ENCODE data around the gene SLC5A10. TPM values are rescaled to one million over a fixed set of nuclear protein-coding genes. Genes with fewer than 3 reads are reported as not detected.

The SLC5A10 gene
- total RNA-seq, 1 experiment from 2014 or later: not detected

- no peak for DNase-seq
- H3K4ac ChIP-seq (ENCODE audit: low read depth, low read length): no peak overlapping the region
- no peaks in the 10 kb centered on the region for H3K9me3 ChIP-seq (ENCODE audit: control insufficient read depth, low read depth, low read length)
- no peak overlapping the region for H2AFZ ChIP-seq (ENCODE audit: low read length)
- no peak overlapping the region for H3K18ac ChIP-seq (ENCODE audit: insufficient read length, low read depth, low read length)
- H2BK20ac ChIP-seq (ENCODE audit: low read depth, low read length, poor library complexity, severe bottlenecking): no peak overlapping the region
- Mint-ChIP-seq H3K4me3 (no peak overlapping the region; a peak in 1 of 5 replicates), H3K4me1 (peaks cover 8% of the 10 kb centered on the region in 2 experiments), H3K9me3 (no peaks in the 10 kb centered on the region), H3K36me3 (ENCODE audit: insufficient read depth in 1 of 3, low read depth in 3 of 3) (no peaks in the 10 kb centered on the region), H3K27me3 (ENCODE audit: low read depth) (no peaks in the 10 kb centered on the region), H3K27ac (no peak overlapping the region)
- no peak overlapping the region for H2BK5ac ChIP-seq (ENCODE audit: insufficient read length, low read length)
- no peak overlapping the region for H2BK15ac ChIP-seq (ENCODE audit: low read depth, low read length)
- no peak overlapping the region for H2BK120ac ChIP-seq (ENCODE audit: low read depth, low read length, poor library complexity, severe bottlenecking)
- no peak overlapping the region for H4K8ac ChIP-seq (replicated peaks; ENCODE audit: insufficient read length, low read depth, low read length)
- no peaks in the 10 kb centered on the region for H4K20me1 ChIP-seq (ENCODE audit: control insufficient read depth, insufficient read depth, insufficient read length)
- no peak overlapping the region for H3K9ac ChIP-seq (ENCODE audit: extremely low read depth, insufficient read length, low read length)
- no peaks in the 10 kb centered on the region for H3K27me3 ChIP-seq (ENCODE audit: insufficient read depth, low read length)
- H2BK12ac ChIP-seq (ENCODE audit: insufficient read length, low read depth, low read length): no peak overlapping the region
- no CpG with 5 or more reads among the region's 15 CpGs for WGBS (ENCODE audit: extremely low coverage, insufficient read length, low lambda C conversion rate)
- no peaks in the 10 kb centered on the region for H3K23me2 ChIP-seq (ENCODE audit: insufficient read length, low read depth, low read length, poor library complexity, severe bottlenecking)
- H3K56ac ChIP-seq (ENCODE audit: insufficient read length, low read depth, low read length): no peak overlapping the region
- H2AK5ac ChIP-seq (ENCODE audit: insufficient read length, low read length): no peak overlapping the region
- no peak overlapping the region for H3K27ac ChIP-seq (ENCODE audit: insufficient read length, low read depth, low read length)
- H4K5ac ChIP-seq (ENCODE audit: insufficient read length, low read depth, low read length): no peak overlapping the region
- no peak overlapping the region for H3K4me2 ChIP-seq (ENCODE audit: insufficient read depth, insufficient read length, low read length)
- no peak overlapping the region for H4K91ac ChIP-seq (ENCODE audit: insufficient read length, low read depth, low read length)
- H3K4me1 ChIP-seq (ENCODE audit: insufficient read depth, low read length): no peaks in the 10 kb centered on the region
- H3T11ph ChIP-seq (ENCODE audit: low read length): no peak overlapping the region
- TF ChIP-seq, protein P1, sequence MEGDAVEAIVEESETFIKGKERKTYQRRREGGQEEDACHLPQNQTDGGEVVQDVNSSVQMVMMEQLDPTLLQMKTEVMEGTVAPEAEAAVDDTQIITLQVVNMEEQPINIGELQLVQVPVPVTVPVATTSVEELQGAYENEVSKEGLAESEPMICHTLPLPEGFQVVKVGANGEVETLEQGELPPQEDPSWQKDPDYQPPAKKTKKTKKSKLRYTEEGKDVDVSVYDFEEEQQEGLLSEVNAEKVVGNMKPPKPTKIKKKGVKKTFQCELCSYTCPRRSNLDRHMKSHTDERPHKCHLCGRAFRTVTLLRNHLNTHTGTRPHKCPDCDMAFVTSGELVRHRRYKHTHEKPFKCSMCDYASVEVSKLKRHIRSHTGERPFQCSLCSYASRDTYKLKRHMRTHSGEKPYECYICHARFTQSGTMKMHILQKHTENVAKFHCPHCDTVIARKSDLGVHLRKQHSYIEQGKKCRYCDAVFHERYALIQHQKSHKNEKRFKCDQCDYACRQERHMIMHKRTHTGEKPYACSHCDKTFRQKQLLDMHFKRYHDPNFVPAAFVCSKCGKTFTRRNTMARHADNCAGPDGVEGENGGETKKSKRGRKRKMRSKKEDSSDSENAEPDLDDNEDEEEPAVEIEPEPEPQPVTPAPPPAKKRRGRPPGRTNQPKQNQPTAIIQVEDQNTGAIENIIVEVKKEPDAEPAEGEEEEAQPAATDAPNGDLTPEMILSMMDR (conservative IDR thresholded peaks at IDR 0.05): no peak
- no peaks in the 10 kb centered on the region for H3K79me2 ChIP-seq (ENCODE audit: insufficient read depth, low read length)
- H3K79me1 ChIP-seq (ENCODE audit: insufficient read depth, low read depth, low read length, poor library complexity, severe bottlenecking): no peaks in the 10 kb centered on the region
- H3K14ac ChIP-seq (ENCODE audit: insufficient read depth, low read length): no peak overlapping the region
- H3K23ac ChIP-seq (ENCODE audit: insufficient read length, low read depth, low read length): no peak overlapping the region
Observed at GRCh38 chr17:18960241-18960665, 8.3 kb downstream of the SLC5A10 start.
